Measurements from ENCODE around the gene DDX42. TPM values are rescaled to one million over a fixed set of nuclear protein-coding genes. Genes with fewer than 3 reads are reported as not detected.

The DDX42 gene
- total RNA-seq, 4 donors from 2014 or later = 56.9 to 222 (median 84.9) TPM

DNA sequence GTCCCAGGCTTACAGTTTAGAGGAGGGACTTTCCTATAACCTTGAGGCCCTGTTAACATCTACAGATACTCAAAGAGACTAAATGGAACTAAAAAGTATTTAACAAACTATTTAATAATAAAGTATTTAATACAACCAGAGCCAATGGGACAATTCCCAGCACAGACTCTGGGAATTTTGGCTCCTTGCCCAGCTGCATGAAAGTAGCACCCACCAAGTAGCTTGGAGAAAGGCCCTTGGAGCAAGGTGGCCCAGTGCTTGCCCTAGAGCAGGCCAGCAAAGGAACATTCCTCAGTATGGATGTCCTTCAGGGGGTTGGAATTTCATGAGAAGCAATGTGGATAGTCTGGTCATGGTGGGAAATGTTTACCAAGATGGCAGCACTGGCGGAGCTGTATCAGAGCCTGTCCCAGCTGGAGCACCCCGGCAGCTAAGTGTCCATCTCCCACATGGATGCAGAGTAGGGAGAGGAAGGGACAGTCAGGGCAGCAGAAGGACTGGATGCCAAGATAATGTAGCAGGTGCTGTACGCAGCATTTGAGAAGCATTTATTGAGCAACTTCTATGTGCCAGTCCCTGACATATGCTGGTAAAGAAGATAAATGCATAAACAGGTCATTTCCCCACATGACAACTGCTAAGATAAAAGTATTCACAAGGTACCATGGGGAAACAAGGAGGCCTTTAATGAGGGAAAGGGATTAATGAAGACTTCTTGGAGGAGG lies 73.7 kb downstream of the DDX42 start:
- Histone ChIP-seq H3K36me3 (no peaks in the 10 kb centered on the region), H3K27me3 (no peaks in the 10 kb centered on the region), H3K9me3 (no peaks in the 10 kb centered on the region), H3K27ac (no peak overlapping the region), H3K4me1 (peaks cover 17% of the 10 kb centered on the region), H3K4me3 (no peak overlapping the region)
- DNase-seq (ENCODE audit: low spot score in 2 of 2) = no peak
- WGBS = 76% methylated on average over 3 of the region's 3 CpGs
- TF ChIP-seq POLR2A (IDR thresholded peaks at IDR 0.05) (no peak), POLR2AphosphoS5 (IDR thresholded peaks at IDR 0.05) (no peak), EP300 (IDR thresholded peaks at IDR 0.05) (no peak)
- TF ChIP-seq, protein P1, sequence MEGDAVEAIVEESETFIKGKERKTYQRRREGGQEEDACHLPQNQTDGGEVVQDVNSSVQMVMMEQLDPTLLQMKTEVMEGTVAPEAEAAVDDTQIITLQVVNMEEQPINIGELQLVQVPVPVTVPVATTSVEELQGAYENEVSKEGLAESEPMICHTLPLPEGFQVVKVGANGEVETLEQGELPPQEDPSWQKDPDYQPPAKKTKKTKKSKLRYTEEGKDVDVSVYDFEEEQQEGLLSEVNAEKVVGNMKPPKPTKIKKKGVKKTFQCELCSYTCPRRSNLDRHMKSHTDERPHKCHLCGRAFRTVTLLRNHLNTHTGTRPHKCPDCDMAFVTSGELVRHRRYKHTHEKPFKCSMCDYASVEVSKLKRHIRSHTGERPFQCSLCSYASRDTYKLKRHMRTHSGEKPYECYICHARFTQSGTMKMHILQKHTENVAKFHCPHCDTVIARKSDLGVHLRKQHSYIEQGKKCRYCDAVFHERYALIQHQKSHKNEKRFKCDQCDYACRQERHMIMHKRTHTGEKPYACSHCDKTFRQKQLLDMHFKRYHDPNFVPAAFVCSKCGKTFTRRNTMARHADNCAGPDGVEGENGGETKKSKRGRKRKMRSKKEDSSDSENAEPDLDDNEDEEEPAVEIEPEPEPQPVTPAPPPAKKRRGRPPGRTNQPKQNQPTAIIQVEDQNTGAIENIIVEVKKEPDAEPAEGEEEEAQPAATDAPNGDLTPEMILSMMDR (IDR thresholded peaks at IDR 0.05) = no peak

DNA sequence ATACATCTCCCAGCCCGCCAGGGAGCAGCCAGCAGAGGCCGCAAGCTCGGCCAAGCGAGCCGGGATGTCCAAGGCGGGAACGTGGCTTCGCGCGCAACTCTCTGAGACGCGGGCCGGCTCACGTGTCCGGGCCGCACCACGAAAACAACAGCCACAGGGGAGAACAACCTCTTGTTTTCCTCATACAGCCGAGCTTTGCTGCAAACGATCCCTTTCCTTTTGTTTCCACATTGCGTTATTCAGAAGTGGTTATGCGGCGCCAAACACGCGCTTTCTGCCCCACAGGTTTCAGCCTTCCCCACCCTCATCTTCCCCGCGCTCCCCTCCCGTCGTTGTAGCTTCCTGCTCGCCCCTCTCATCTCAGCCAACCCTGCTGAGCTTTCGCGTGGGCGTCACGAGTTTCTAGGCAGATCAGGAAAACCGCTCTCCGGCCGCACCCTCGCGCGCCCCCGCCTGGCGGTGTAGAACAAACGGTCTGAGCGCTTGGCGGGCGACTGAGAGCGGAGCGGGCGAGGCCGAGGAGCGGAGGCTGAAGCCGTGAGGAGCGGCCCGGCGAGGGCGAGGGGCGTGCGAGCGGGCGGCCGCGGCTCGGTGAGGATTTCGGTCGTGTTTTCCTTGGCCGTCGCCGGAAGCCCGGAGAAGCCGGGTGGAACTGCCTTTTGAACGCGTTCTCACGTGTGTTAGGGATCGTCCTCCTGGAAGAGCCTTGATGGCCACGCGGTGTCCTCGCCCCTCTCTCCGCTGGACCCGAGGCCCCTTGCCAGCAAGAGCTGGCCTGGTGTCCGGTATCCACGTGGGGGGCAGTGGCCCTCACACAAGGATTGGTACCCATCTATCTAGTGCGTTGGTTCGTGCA lies 75.1 kb downstream of the DDX42 start:
- peak; percentile 95 to 98 for DNase-seq (ENCODE audit: low spot score in 2 of 2)
- WGBS = 22% methylated on average over 51 of the region's 82 CpGs
- no peaks in the 10 kb centered on the region for H3K27me3 ChIP-seq
- no peaks in the 10 kb centered on the region for H3K36me3 ChIP-seq
- TF ChIP-seq POLR2AphosphoS5 (IDR thresholded peaks at IDR 0.05) = peak; percentile 4 to 93 (median 61)
- TF ChIP-seq, protein P1 (IDR thresholded peaks at IDR 0.05) = peak; percentile 34 to 68
- TF ChIP-seq EP300 (IDR thresholded peaks at IDR 0.05) = no peak
- H3K9me3 ChIP-seq = no peaks in the 10 kb centered on the region
- H3K27ac ChIP-seq = peak overlapping the region; percentile 53
- H3K4me1 ChIP-seq = peaks cover 10% of the 10 kb centered on the region
- H3K4me3 ChIP-seq = peak overlapping the region; percentile 32

DNA sequence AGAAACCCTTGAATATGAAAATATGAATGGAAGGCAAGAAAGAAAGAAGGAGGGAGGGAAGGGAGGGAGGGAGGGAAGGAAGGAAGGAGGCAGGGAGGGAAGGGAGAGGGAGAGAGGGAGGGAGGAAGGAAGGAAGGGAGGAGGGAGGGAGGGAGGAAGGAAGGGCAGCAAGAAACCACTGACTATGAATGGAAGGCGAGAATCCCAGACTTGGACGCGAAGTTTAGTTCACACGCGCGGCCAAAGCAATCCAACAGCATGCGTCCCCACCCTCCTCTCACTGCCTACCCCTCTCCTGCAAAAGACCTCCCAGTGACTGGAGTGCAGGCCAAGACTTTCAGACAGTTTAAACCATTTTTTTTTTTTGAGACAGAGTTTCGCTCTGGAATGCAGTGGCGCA lies 76.4 kb downstream of the DDX42 start:
- Histone ChIP-seq H3K27me3 (no peaks in the 10 kb centered on the region), H3K36me3 (no peaks in the 10 kb centered on the region), H3K4me1 (peaks cover 10% of the 10 kb centered on the region), H3K27ac (no peak overlapping the region), H3K9me3 (no peaks in the 10 kb centered on the region), H3K4me3 (no peak overlapping the region)
- no peak for DNase-seq (ENCODE audit: low spot score in 2 of 2)
- TF ChIP-seq EP300 (IDR thresholded peaks at IDR 0.05) (no peak), POLR2AphosphoS5 (IDR thresholded peaks at IDR 0.05) (no peak), POLR2A (IDR thresholded peaks at IDR 0.05) (no peak)
- TF ChIP-seq, protein P1 (IDR thresholded peaks at IDR 0.05) = no peak
- WGBS = 90% methylated on average over 9 of the region's 9 CpGs

DNA sequence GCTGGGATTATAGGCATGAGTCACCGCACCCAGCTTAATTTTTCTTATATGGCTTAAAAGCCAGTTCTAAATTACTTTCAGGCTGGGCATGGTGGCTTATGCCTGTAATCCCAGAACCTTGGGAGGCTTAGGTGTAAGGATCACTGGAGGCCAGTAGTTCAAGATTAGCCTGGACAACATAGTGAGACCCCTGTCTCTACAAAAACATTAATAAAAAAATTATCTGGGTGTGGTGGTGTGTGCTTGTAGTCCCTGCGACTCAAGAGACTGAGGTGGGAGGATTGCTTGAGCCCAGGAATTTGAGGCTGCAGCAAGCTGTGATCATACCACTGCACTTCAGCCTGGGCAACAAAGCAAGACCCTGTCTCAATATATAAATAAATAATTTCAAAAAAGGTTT lies 79.3 kb downstream of the DDX42 start:
- no peaks in the 10 kb centered on the region for H3K36me3 ChIP-seq
- no peaks in the 10 kb centered on the region for H3K9me3 ChIP-seq
- H3K4me1 ChIP-seq = peaks cover 10% of the 10 kb centered on the region
- H3K27me3 ChIP-seq = no peaks in the 10 kb centered on the region
- no peak for DNase-seq (ENCODE audit: low spot score in 2 of 2)
- H3K27ac ChIP-seq = no peak overlapping the region
- TF ChIP-seq, protein P1 (IDR thresholded peaks at IDR 0.05) = no peak
- no peak for TF ChIP-seq POLR2A (IDR thresholded peaks at IDR 0.05)
- TF ChIP-seq EP300 (IDR thresholded peaks at IDR 0.05) = no peak
- no peak for TF ChIP-seq POLR2AphosphoS5 (IDR thresholded peaks at IDR 0.05)
- WGBS = 95% methylated on average over 2 of the region's 2 CpGs
- no peak overlapping the region for H3K4me3 ChIP-seq

DNA sequence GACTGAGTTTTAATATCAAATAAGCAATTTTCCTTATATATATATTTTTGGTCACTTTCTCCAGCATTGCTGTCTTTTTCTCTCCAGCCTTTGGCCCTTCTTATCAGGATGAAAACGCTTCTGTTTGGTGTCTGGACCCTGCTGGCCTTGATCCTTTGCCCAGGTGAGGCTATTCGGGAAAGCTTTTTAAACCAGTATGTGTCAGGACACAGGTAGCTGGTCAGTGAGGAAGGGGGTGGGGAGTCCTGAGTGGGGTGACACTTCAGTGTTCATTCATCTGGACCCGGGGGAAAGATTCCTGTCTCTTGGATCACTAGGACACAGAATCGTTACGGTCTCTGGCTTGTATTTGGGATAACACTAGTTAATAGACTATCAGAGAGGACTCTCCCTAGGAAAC lies 80.7 kb downstream of the DDX42 start:
- H3K27ac ChIP-seq = no peak overlapping the region
- TF ChIP-seq, protein P1 (IDR thresholded peaks at IDR 0.05) = no peak
- TF ChIP-seq POLR2A (IDR thresholded peaks at IDR 0.05) = no peak
- TF ChIP-seq EP300 (IDR thresholded peaks at IDR 0.05) = no peak
- no peak for TF ChIP-seq POLR2AphosphoS5 (IDR thresholded peaks at IDR 0.05)
- no peaks in the 10 kb centered on the region for H3K9me3 ChIP-seq
- no peak for DNase-seq (ENCODE audit: low spot score in 2 of 2)
- H3K4me3 ChIP-seq = no peak overlapping the region
- WGBS = 82% methylated on average over 5 of the region's 5 CpGs
- no peaks in the 10 kb centered on the region for H3K4me1 ChIP-seq
- no peaks in the 10 kb centered on the region for H3K27me3 ChIP-seq
- no peaks in the 10 kb centered on the region for H3K36me3 ChIP-seq

Data from suprapubic skin (tissue), 4 donors.